GM12874 (cell line): Measurements from ENCODE around the gene PDZD7.

Experiments used
- CTCF ChIP-seq: IDR thresholded peaks from 2 replicates; pipeline ENCODE4 v1.5.1; 2011; ENCODE audit warnings: low read depth, mild to moderate bottlenecking, control low read depth, low read length, moderate library complexity; ENCODE audit not compliant: insufficient read depth

Gene PDZD7

GRCh38 chr10:100981178-100981772 is 49.7 kb downstream of the PDZD7 start:
- TF ChIP-seq CTCF = no peak

- no peak for TF ChIP-seq CTCF
These were observed 50.2 kb downstream of the PDZD7 start for GRCh38 chr10:100980711-100981110.

GRCh38 chr10:100980311-100980710 is 50.6 kb downstream of the PDZD7 start:
- no peak for TF ChIP-seq CTCF

GRCh38 chr10:100979791-100980272 is 51.1 kb downstream of the PDZD7 start:
- TF ChIP-seq CTCF = no peak

GRCh38 chr10:100978901-100979195 is 52.1 kb downstream of the PDZD7 start:
- no peak for TF ChIP-seq CTCF

- TF ChIP-seq CTCF = no peak
These were observed 52.6 kb downstream of the PDZD7 start for GRCh38 chr10:100978121-100978900.

- TF ChIP-seq CTCF = no peak
These were observed 53.5 kb downstream of the PDZD7 start for GRCh38 chr10:100977436-100977835.
